GM18508 (cell line): ENCODE measurements around the gene KRTAP5-10.
"Not testable (repeated sequence)": the region's sequence is repeated elsewhere in the genome, so short reads cannot be mapped to it uniquely, and the experiment has no call there.

Experiments used
- ATAC-seq: cut with Tn5 transposase; IDR thresholded peaks from one replicate; pipeline ENCODE4 v1.9.1; 2021; ENCODE audit warnings: moderate number of reproducible peaks; ENCODE audit not compliant: insufficient read depth, unreplicated experiment

The KRTAP5-10 gene

GRCh38 chr11:71565263-71565662 is at the start of gene KRTAP5-10:
Gene KRTAP5-10, plus strand, starts transcription at chr11:71565563. Its CDS starts 25 bp downstream, at chr11:71565588.
- ATAC-seq = no peak

- ATAC-seq = no peak
Measured at GRCh38 chr11:71518506-71519471, 46.6 kb upstream of the KRTAP5-10 start.

GRCh38 chr11:71519546-71519945 is 45.8 kb upstream of the KRTAP5-10 start:
- no peak for ATAC-seq

GRCh38 chr11:71525188-71525937 is 40.0 kb upstream of the KRTAP5-10 start:
- ATAC-seq = no peak

GRCh38 chr11:71525938-71526495 is 39.3 kb upstream of the KRTAP5-10 start:
- no peak for ATAC-seq

GRCh38 chr11:71526796-71527575 is 38.4 kb upstream of the KRTAP5-10 start, which contains the start of gene KRTAP5-7:
Gene KRTAP5-7, plus strand, starts transcription at chr11:71527267. Its CDS starts 34 bp downstream, at chr11:71527301.
- not testable (repeated sequence) for ATAC-seq

- ATAC-seq = no peak
Measured at GRCh38 chr11:71527576-71528210, 37.7 kb upstream of the KRTAP5-10 start.

GRCh38 chr11:71530602-71531001 is 34.8 kb upstream of the KRTAP5-10 start:
- ATAC-seq = no peak

- no peak for ATAC-seq
Measured at GRCh38 chr11:71532036-71532610, 33.2 kb upstream of the KRTAP5-10 start.

GRCh38 chr11:71534711-71535608 is 30.4 kb upstream of the KRTAP5-10 start:
- not testable (repeated sequence) for ATAC-seq

- ATAC-seq = no peak
Measured at GRCh38 chr11:71535825-71536224, 29.5 kb upstream of the KRTAP5-10 start.

- ATAC-seq = no peak
Measured at GRCh38 chr11:71537537-71537936, 27.8 kb upstream of the KRTAP5-10 start.

- not testable (repeated sequence) for ATAC-seq
Measured at GRCh38 chr11:71537977-71538665, 27.2 kb upstream of the KRTAP5-10 start, which contains the start of gene KRTAP5-8. Gene KRTAP5-8, plus strand, starts transcription at chr11:71538025. Its CDS starts 31 bp downstream, at chr11:71538056.

- no peak for ATAC-seq
Measured at GRCh38 chr11:71538666-71538990, 26.7 kb upstream of the KRTAP5-10 start.

GRCh38 chr11:71539017-71539416 is 26.3 kb upstream of the KRTAP5-10 start:
- ATAC-seq = no peak

- not testable (repeated sequence) for ATAC-seq
Measured at GRCh38 chr11:71539971-71540370, 25.4 kb upstream of the KRTAP5-10 start.

- not testable (repeated sequence) for ATAC-seq
Measured at GRCh38 chr11:71540521-71541304, 24.6 kb upstream of the KRTAP5-10 start.
